NAMALWA (cell line): ENCODE measurements around the gene INCA1.

ENCODE experiments used
- DNase-seq: peaks from one replicate; pipeline ENCODE4 v3.0.0-alpha.2; 2015; ENCODE audit warnings: low spot score

Gene INCA1

GRCh38 chr17:4971826-4972225 lies 25.5 kb downstream of the INCA1 start:
- no peak for DNase-seq

GRCh38 chr17:4970273-4970672 lies 27.0 kb downstream of the INCA1 start:
- DNase-seq = no peak

GRCh38 chr17:4969551-4970173 lies 27.7 kb downstream of the INCA1 start:
- no peak for DNase-seq

- no peak for DNase-seq
Observed at GRCh38 chr17:4969047-4969550, 28.2 kb downstream of the INCA1 start.

- DNase-seq = no peak
Observed at GRCh38 chr17:4968486-4969046, 28.8 kb downstream of the INCA1 start.

- peak; percentile 87 for DNase-seq
Observed at GRCh38 chr17:4967539-4968485, 29.5 kb downstream of the INCA1 start, which contains the start of gene SPAG7. TSS of gene SPAG7 (minus strand) at chr17:4967817. CDS start at chr17:4967804, 13 bp downstream.

GRCh38 chr17:4966844-4967538 lies 30.3 kb downstream of the INCA1 start:
- peak; percentile 95 for DNase-seq

- no peak for DNase-seq
Observed at GRCh38 chr17:4965311-4965986, 31.9 kb downstream of the INCA1 start.

GRCh38 chr17:4960279-4960922 lies 36.9 kb downstream of the INCA1 start:
- no peak for DNase-seq

GRCh38 chr17:4959261-4959965 lies 37.9 kb downstream of the INCA1 start:
- no peak for DNase-seq

- DNase-seq = no peak
Observed at GRCh38 chr17:4958102-4958501, 39.2 kb downstream of the INCA1 start.

- DNase-seq = no peak
Observed at GRCh38 chr17:4956493-4957061, 40.7 kb downstream of the INCA1 start.

GRCh38 chr17:4955091-4955490 lies 42.2 kb downstream of the INCA1 start:
- DNase-seq = no peak

GRCh38 chr17:4953451-4953961 lies 43.8 kb downstream of the INCA1 start:
- no peak for DNase-seq

- no peak for DNase-seq
Observed at GRCh38 chr17:4951486-4951885, 45.8 kb downstream of the INCA1 start.

GRCh38 chr17:4950746-4951204 lies 46.5 kb downstream of the INCA1 start, which contains the start of gene ENO3:
TSS of gene ENO3 (plus strand) at chr17:4951119. CDS start at chr17:4951830, 711 bp downstream.
- no peak for DNase-seq

- peak; percentile 35 for DNase-seq
Observed at GRCh38 chr17:4950075-4950745, 47.1 kb downstream of the INCA1 start.

GRCh38 chr17:4949321-4950074 lies 47.8 kb downstream of the INCA1 start:
- peak; percentile 84 for DNase-seq
